Measurements from ENCODE around the gene HIPK2. TPM values are rescaled to one million over a fixed set of nuclear protein-coding genes. Genes with fewer than 3 reads are reported as not detected.
"Not testable (repeated sequence)": the region's sequence is repeated elsewhere in the genome, so short reads cannot be mapped to it uniquely, and the experiment has no call there.

HIPK2 gene
- total RNA-seq, 1 experiment from 2014 or later, result 12.2 TPM

DNA sequence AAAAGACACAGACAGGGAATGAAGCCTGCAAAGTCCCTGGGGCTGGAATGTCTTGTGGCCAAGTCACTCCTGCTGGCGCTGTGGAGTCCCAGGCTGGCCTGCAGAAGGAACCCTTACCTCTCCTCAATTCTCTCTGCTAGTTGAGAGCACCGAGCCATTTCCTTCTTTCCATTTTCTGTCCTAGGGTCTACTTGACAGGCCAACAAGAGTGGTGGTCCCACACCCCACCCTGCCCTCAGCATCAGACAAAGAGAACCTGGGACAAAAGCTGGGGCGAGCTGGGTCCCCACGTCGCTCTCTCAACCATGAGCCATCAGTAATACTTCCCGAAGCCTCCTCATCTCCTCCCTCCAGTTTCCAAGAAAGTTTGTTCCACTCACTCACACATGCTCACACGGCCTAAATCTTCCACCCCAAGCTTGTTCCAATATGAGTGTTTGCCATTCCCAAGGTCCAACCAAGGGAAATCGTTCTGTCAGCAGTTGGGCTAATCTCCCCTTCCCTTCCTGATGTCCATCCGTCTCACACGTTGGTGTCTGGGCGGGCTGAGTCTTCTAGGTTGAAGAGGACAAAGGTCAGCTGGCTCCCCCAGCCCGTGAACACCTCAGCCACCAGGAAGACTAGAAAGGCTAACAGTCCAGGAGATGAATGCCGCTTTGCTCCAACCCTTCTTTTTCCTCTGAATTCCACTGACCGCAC is 210.0 kb downstream of the HIPK2 start:
- no peak for DNase-seq (ENCODE audit: low read depth)

DNA sequence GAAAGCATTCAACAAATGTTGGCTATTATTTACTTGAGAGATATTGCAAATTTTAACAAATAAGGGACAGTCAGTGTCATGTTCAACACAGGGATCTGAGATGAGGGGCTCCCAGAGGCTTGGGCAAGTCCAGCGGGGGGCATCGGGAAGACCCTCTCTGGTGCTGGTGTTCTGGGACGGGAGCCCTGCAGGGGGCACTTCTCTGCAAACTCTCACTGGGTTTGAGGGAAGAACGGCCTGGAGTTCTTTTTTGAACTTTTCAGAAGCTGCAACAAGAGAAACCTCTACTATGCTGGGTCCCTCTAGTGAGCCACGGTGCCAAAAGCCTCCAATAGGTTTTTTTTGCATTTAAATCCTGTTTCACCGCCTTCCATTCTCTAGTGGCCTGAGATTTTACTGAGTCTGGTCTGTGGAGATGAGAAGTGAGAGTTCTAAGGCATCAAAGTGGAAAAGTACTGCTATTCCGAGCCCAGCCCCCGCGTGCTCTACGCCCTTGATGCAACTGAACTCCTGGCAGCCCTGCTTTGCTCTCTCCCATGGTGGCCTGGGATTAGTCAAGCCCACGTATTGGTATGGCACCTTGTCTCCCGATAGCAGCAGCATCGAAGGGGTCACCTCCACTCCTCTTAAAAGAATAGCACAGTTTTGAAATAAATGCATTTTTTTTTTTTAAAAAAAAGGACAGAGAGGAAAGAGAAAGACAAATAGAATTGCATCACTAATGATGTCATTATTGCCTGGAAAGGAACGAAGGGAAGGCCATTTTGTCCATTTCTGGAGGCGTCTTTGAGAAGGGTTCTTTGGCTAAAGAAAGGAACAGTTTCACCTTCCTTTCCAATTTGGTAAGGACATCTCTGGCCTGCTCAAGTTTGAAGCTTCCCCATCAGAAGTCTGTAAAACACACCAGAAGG is 210.8 kb downstream of the HIPK2 start:
- no peak for DNase-seq (ENCODE audit: low read depth)

GRCh38 chr7:139566075-139566474 is 211.7 kb downstream of the HIPK2 start:
- no peak for DNase-seq (ENCODE audit: low read depth)

- DNase-seq (ENCODE audit: low read depth), result no peak
Measured at GRCh38 chr7:139563856-139564255, 213.9 kb downstream of the HIPK2 start.

DNA sequence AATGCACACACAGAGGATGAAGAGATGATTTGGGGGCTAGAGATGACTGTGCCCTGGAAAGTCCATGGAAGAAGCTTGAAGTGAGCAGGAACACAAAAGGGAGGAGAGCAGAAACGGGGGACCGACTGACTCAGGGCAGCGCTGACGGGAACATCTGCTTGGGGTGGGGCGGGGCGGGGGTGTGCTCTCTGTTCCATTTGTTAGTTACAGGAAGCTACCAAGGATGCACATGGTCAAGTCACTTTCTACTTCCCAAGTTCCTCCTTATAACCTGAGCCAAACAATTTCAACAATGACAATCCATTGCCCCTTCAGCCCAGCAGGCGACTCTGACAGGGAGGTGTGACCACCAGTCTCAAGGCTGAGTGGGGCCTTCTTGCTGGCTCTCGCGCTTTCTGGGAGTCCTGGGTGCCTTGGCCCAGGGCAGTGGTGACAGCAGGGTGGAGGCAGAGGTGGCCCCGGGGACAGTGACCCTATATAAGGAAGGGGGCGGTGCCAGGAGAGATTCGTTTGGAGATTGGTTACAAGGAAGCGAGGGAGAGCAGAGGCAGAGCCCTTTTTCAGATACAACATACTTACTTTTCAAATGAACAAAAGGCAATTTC is 214.7 kb downstream of the HIPK2 start:
- DNase-seq (ENCODE audit: low read depth), result no peak

DNA sequence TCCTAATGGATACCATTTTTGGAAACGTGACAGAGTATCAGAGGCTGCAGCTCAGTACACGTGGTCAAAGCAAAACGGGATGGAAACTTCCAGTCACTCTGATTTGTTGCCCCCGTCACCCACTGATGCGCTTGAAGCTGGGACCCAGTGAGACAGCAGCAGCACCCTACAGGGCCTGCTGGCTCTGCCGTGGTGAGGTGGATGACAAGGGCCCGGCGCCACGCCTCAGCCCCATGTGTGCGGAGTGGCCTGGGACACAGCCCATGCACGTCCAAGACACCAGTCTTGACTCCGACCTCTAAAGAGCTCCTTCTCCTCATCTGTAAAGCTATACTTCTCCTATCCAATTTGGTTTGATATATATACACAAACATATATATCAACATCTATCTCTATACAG is 215.3 kb downstream of the HIPK2 start:
- DNase-seq (ENCODE audit: low read depth), result no peak

GRCh38 chr7:139560678-139561077 is 217.1 kb downstream of the HIPK2 start:
- DNase-seq (ENCODE audit: low read depth), result no peak

- DNase-seq (ENCODE audit: low read depth), result no peak
Measured at GRCh38 chr7:139560199-139560598, 217.6 kb downstream of the HIPK2 start.

DNA sequence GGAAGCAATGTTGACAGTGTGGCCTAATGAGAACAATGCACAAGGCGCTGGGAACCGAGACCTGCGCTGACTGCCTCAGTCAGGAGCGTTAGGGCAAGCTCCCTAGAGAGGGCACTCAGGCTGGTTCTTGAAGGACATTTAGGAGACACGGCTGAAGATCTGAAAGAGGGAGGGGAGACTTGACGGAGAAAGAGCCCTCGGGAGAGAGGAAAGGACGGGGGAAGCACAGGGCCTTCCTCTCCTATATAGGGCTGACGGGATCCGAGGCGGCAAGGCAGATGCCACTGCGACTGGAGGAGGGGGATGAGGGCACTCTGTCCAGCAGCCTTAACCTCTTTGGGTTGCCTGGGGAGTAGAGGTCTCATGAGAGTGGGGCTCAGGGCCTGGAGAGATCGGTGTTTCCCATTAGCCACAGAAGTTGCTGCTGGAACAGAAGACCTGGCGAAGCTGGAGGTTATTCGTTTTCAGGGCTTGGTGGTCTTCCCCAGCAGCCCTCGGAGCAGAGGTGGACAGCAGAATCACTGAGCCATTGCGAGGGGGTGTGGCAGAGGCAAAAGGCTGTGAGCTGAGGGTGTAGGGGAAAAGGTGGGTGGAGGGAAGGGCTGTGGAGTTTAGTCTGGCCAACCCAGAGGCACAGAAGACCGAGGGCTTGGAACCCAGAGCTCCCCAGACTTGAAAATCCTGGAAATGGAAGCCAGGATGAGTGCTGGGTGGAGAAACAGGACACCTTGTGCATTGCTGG is 218.3 kb downstream of the HIPK2 start:
- no peak for DNase-seq (ENCODE audit: low read depth)

DNA sequence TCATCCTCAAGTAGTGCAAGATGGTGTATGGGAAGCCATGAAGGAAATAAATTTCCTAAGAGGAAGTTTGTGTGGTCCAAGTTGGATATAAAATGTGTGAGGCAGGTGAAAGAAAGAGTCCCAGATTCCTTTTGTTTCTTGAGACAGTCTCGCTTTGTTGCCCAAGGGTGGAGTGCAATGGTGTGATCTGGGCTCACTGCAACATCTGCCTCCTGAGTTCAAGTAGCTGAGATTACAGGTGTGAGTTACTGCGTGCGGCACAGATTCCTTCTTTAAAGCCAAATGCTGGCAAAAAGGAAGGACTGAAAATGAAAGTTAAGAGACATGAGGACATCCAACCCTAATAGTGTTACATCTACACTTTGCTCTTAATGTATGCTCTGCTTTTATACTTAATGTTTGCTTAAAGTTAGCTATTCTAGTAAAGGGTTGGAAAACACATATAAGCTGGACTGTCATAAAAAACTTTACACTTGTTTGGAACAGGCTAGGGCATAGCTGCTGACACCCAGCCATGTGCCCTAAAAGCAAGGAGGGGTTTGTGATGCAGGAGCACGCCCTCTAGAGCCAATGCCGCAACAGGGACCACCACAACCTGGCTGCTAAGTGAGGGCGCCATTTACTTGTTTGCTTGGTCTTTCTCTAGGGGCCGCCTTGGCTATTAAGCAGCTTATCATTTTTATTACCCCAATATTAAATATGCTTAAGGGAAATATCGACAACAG is 219.8 kb downstream of the HIPK2 start:
- DNase-seq (ENCODE audit: low read depth), result no peak

- DNase-seq (ENCODE audit: low read depth), result not testable (repeated sequence)
Measured at GRCh38 chr7:139553991-139554700, 223.7 kb downstream of the HIPK2 start.

- DNase-seq (ENCODE audit: low read depth), result no peak
Measured at GRCh38 chr7:139548302-139549028, 229.3 kb downstream of the HIPK2 start.

GRCh38 chr7:139544645-139545044 is 233.2 kb downstream of the HIPK2 start:
- no peak for DNase-seq (ENCODE audit: low read depth)

GRCh38 chr7:139543801-139544603 is 233.8 kb downstream of the HIPK2 start:
- DNase-seq (ENCODE audit: low read depth), result peak; percentile 14

DNA sequence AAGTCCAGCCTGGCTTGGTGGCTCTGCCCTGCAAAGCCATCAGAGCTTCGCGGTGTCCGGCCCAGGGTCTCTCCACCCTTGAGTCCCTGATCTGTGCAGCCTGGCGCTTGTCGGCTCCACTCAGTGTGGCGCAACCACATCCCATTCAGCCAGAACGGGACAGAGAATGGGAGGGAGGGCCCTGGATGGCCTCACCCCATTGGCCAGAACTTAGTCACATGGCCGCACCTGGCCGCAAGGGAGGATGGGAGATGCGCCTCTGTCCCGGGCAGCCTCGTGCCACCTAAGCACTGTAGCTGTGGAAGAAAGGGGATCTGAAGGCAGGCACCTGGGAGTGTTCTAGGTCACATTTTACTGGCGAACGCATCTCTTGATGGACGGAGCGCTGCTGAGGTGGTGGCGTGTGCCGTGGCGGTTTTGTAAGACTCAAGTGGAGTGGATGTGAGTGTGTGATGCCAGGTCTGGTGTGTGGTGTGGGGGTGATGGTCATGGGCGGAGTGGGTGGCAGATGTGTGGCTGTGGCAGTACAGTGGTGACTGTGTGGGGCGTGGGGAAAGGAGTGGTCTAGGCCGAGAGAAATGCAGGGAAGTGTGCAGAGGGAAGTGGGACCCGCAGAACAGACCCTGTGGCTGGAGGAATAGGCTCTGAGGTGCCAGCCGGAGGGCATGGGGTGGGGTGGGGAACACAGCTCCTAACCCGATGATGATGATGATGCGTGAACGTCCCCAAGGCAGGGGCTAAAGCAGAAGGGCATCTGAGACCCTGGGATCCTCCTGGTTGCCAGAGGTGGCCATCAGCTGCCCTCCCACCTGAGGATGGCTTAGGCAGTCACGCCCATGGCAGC is 235.3 kb downstream of the HIPK2 start:
- no peak for DNase-seq (ENCODE audit: low read depth)

- no peak for DNase-seq (ENCODE audit: low read depth)
Measured at GRCh38 chr7:139541600-139542307, 236.0 kb downstream of the HIPK2 start.

DNA sequence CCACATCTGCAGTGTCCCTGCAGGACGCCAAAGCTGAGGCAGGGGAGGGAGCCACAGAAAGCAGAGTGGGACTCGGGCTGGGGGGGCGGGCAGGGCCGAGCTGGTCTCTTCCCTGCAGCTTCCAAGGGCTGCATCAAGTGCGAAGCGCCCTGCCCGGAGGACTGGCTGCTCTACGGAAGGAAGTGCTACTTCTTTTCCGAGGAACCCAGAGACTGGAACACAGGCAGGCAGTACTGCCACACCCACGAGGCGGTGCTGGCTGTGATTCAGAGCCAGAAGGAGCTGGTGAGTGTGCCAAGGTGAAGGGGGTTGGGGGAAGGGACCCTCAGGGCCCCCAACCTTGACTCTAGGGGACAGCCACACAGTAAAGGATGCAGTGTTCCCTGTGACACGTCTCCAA is 237.6 kb downstream of the HIPK2 start:
- no peak for DNase-seq (ENCODE audit: low read depth)

All from Daoy (cell line).